ENCODE measurements around the gene MUCL3. TPM values are rescaled to one million over a fixed set of nuclear protein-coding genes. Genes with fewer than 3 reads are reported as not detected.
A peak's percentile ranks its signal among the peaks of the same experiment; 100 is the strongest.

The MUCL3 gene
- total RNA-seq (2021; ENCODE audit: unreplicated experiment) (0.15 TPM), Bru-seq, nascent RNA (percentile 7 among the genes with signal in this experiment), BruChase-seq, experiment 1, labeled RNA remaining after a 6-hour chase (percentile 5 among the genes with signal in this experiment), BruChase-seq, experiment 2, labeled RNA remaining after a 2-hour chase (percentile 4 among the genes with signal in this experiment)
- polyA plus RNA-seq (2012), result 0.02 and 0.04 TPM in 2 replicates
- long read RNA-seq, result 0 reads

GRCh38 chr6:30940361-30940986, at the start of gene MUCL3:
Gene MUCL3, plus strand, starts transcription at chr6:30940973. Its CDS starts 27 bp downstream, at chr6:30941000.
- CTCF ChIA-PET, result interaction anchor here (1.1 kb wide), 1 partner anchor 9 kb away, joined by 3 read pairs; the partner anchor contains the start of gene SFTA2
- intact Hi-C loops (cut with micrococcal nuclease), result no loop called here
- Histone ChIP-seq H3K4me2 (ENCODE audit: low read length) (peak within 1 kb of the TSS; percentile 81), H3K36me3 (ENCODE audit: control insufficient read depth in 1 of 2, insufficient read depth in 2 of 2, low read length in 2 of 2) (no peaks in the 10 kb centered on the region), H3K27ac (ENCODE audit: low read depth, low read length) (no peak within 1 kb of the TSS), H3K27me3 (ENCODE audit: insufficient read depth, low read length) (no peaks in the 10 kb centered on the region), H3K4me1 (ENCODE audit: control insufficient read depth in 1 of 2, insufficient read depth in 2 of 2, low read length in 2 of 2) (peaks cover 14 to 19% of the 10 kb centered on the region in 2 experiments), H3K4me3 (replicated peaks in 1 of 2; ENCODE audit: low read depth in 1 of 2, low read length in 2 of 2) (no peak within 1 kb of the TSS), H3K9ac (ENCODE audit: low read length) (no peak within 1 kb of the TSS), H3K9me3 (ENCODE audit: control insufficient read depth in 1 of 2, insufficient read depth in 1 of 2, low read depth in 1 of 2, low read length in 2 of 2) (no peaks in the 10 kb centered on the region), H2AFZ (ENCODE audit: low read depth, low read length, poor library complexity, severe bottlenecking) (no peak within 1 kb of the TSS), H3K9me2 (ENCODE audit: insufficient read depth) (no peaks in the 10 kb centered on the region), H4K20me1 (ENCODE audit: insufficient read depth) (no peaks in the 10 kb centered on the region), H3K79me2 (ENCODE audit: insufficient read depth, low read length) (no peaks in the 10 kb centered on the region)
- ATAC-seq (no peak), DNase-seq (ENCODE audit: low read depth, low spot score) (no peak)
- BruUV-seq (replicated peaks), result no TSS peak
- RAD21 ChIA-PET (ENCODE audit: low non-redundant PET in 1 of 2, low total read pairs in 2 of 2, uncharacterized antibody in 2 of 2, unreplicated experiment in 2 of 2), result no interaction called here
- no peak for TF ChIP-seq YY1 (IDR thresholded peaks at IDR 0.05; ENCODE audit: extremely low read depth, insufficient replicate concordance, low read depth, low read length)
- TF ChIP-seq CEBPB (IDR thresholded peaks at IDR 0.05; ENCODE audit: low read depth), result no peak
- TF ChIP-seq EZH2 (IDR thresholded peaks at IDR 0.05), result no peak
- no peak for TF ChIP-seq EGR1 (IDR thresholded peaks at IDR 0.05; ENCODE audit: low read depth)
- no peak for TF ChIP-seq ELF1 (IDR thresholded peaks at IDR 0.05; ENCODE audit: borderline replicate concordance, low read depth)
- TF ChIP-seq MAX (IDR thresholded peaks at IDR 0.05), result no peak
- TF ChIP-seq POLR2A (IDR thresholded peaks at IDR 0.05; ENCODE audit: borderline replicate concordance, extremely low read depth, insufficient read depth, insufficient read length), result no peak
- TF ChIP-seq SRF (IDR thresholded peaks at IDR 0.05; ENCODE audit: low read depth), result no peak
- TF ChIP-seq POLR2AphosphoS5 (IDR thresholded peaks at IDR 0.05; ENCODE audit: low read depth, low read length), result no peak
- TF ChIP-seq CBX3 (IDR thresholded peaks at IDR 0.05; ENCODE audit: low read depth), result no peak
- TF ChIP-seq EZH2phosphoT487 (IDR thresholded peaks at IDR 0.05; ENCODE audit: borderline replicate concordance), result no peak
- TF ChIP-seq REST (IDR thresholded peaks at IDR 0.05; ENCODE audit: low read depth), result no peak
- TF ChIP-seq ZBTB33 (IDR thresholded peaks at IDR 0.05; ENCODE audit: extremely low read depth, insufficient replicate concordance, low read length), result no peak
- no peak for TF ChIP-seq SP1 (IDR thresholded peaks at IDR 0.05; ENCODE audit: low read depth)
- POLR2A ChIA-PET, result no interaction called here
